D341Med (cell line): ENCODE results near the gene ANTXR2.
"Not testable (repeated sequence)": the region's sequence is repeated elsewhere in the genome, so short reads cannot be mapped to it uniquely, and the experiment has no call there.

Experiments
- DNase-seq: peaks from one replicate; pipeline ENCODE4 v3.0.0; 2012; ENCODE audit warnings: low spot score

Gene ANTXR2

GRCh38 chr4:80072744-80073472, at the start of gene ANTXR2:
ANTXR2 (minus strand) TSS chr4:80073229; CDS start chr4:80072560, 669 bp downstream.
- peak; percentile 70 for DNase-seq

- not testable (repeated sequence) for DNase-seq
Observed at GRCh38 chr4:80121815-80122214, 48.8 kb upstream of the ANTXR2 start.

- not testable (repeated sequence) for DNase-seq
Observed at GRCh38 chr4:80119620-80120019, 46.6 kb upstream of the ANTXR2 start.

- DNase-seq = no peak
Observed at GRCh38 chr4:80116516-80116915, 43.5 kb upstream of the ANTXR2 start.

GRCh38 chr4:80115368-80116181, 42.5 kb upstream of the ANTXR2 start:
- DNase-seq = no peak

GRCh38 chr4:80114732-80115265, 41.8 kb upstream of the ANTXR2 start:
- no peak for DNase-seq

- no peak for DNase-seq
Observed at GRCh38 chr4:80113615-80114014, 40.6 kb upstream of the ANTXR2 start.

GRCh38 chr4:80112236-80112635, 39.2 kb upstream of the ANTXR2 start:
- no peak for DNase-seq

- no peak for DNase-seq
Observed at GRCh38 chr4:80111276-80111675, 38.2 kb upstream of the ANTXR2 start.

GRCh38 chr4:80107374-80107773, 34.3 kb upstream of the ANTXR2 start:
- no peak for DNase-seq

GRCh38 chr4:80104927-80105326, 31.9 kb upstream of the ANTXR2 start:
- no peak for DNase-seq

- no peak for DNase-seq
Observed at GRCh38 chr4:80103629-80104028, 30.6 kb upstream of the ANTXR2 start.

- DNase-seq = no peak
Observed at GRCh38 chr4:80101792-80102116, 28.7 kb upstream of the ANTXR2 start.

- no peak for DNase-seq
Observed at GRCh38 chr4:80101071-80101791, 28.2 kb upstream of the ANTXR2 start.

- no peak for DNase-seq
Observed at GRCh38 chr4:80099671-80100070, 26.6 kb upstream of the ANTXR2 start.

GRCh38 chr4:80098635-80099034, 25.6 kb upstream of the ANTXR2 start:
- no peak for DNase-seq

GRCh38 chr4:80097400-80098177, 24.6 kb upstream of the ANTXR2 start:
- DNase-seq = no peak

- no peak for DNase-seq
Observed at GRCh38 chr4:80096175-80096850, 23.3 kb upstream of the ANTXR2 start.

- no peak for DNase-seq
Observed at GRCh38 chr4:80094191-80094590, 21.2 kb upstream of the ANTXR2 start.

- no peak for DNase-seq
Observed at GRCh38 chr4:80093563-80093962, 20.5 kb upstream of the ANTXR2 start.

GRCh38 chr4:80092847-80093246, 19.8 kb upstream of the ANTXR2 start:
- no peak for DNase-seq
